RWPE1 (cell line): ENCODE data around the gene YTHDC2.

Source experiments
- CTCF ChIA-PET: fragments of 350-600 bp; sonication (Branson Sonifier 250); formaldehyde crosslinking; extraction: SDS; loops from one replicate; lab custom pipeline; 2021; lab: Yijun Ruan, JAX
- POLR2A ChIA-PET: fragments of 400-600 bp; formaldehyde crosslinking; extraction: SDS; loops from one replicate; lab custom pipeline; 2020; ENCODE audit warnings: antibody characterized with exemption; ENCODE audit not compliant: low non-redundant PET; lab: Yijun Ruan, JAX
- DNase-seq: peaks from one replicate; pipeline ENCODE4 v3.0.0; 2012; ENCODE audit warnings: low spot score
- H3K27ac ChIP-seq: fragments of 450-650 bp; 2 replicates; pipeline ENCODE4 v1.5.1; 2017
- CTCF ChIP-seq: fragments of 450-650 bp; conservative IDR thresholded peaks from 2 replicates; pipeline ENCODE4 v1.5.1; 2017; ENCODE audit warnings: low read depth, mild to moderate bottlenecking

YTHDC2 gene

GRCh38 chr5:113520899-113521298, 7.4 kb downstream of the YTHDC2 start:
- ChIA-PET CTCF (interaction anchor here (0.6 to 0.9 kb wide), 3 partner anchors 16 to 54 kb away, joined by 3 to 4 read pairs (median 4); no protein-coding TSS in a partner anchor), POLR2A (no interaction called here)
- no peak for DNase-seq
- no peak overlapping the region for H3K27ac ChIP-seq
- no peak for TF ChIP-seq CTCF

GRCh38 chr5:113523168-113523567, 9.7 kb downstream of the YTHDC2 start:
- no peak for TF ChIP-seq CTCF
- DNase-seq, result no peak
- ChIA-PET CTCF (interaction anchor here (0.6 to 1.1 kb wide), 3 partner anchors 9 to 193 kb away, joined by 3 read pairs; no protein-coding TSS in a partner anchor), POLR2A (no interaction called here)
- H3K27ac ChIP-seq, result no peak overlapping the region

DNA sequence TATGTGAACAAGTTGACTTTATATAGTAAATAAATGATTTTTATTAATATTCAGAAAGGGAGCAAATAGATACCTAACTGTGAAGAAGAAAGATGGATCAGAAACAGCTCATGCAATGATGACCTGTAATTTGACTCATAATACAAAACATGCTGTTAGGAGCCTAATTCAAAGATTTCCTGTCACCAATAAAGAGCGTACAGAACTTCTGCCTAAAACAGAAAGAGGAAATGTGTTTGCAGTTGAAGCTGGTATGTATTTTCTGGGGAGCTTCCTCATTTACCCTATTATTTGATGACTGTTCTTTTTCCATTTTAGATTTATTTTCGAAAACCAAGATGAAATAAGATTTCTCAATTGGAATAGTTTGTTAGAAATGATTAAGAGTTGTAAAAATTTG, 11.4 kb downstream of the YTHDC2 start:
- POLR2A ChIA-PET, result no interaction called here
- H3K27ac ChIP-seq, result no peak overlapping the region
- no peak for DNase-seq
- CTCF ChIA-PET, result interaction anchor here (0.7 to 1.4 kb wide), 2 partner anchors 9 to 14 kb away, joined by 3 read pairs; no protein-coding TSS in a partner anchor
- TF ChIP-seq CTCF, result no peak

DNA sequence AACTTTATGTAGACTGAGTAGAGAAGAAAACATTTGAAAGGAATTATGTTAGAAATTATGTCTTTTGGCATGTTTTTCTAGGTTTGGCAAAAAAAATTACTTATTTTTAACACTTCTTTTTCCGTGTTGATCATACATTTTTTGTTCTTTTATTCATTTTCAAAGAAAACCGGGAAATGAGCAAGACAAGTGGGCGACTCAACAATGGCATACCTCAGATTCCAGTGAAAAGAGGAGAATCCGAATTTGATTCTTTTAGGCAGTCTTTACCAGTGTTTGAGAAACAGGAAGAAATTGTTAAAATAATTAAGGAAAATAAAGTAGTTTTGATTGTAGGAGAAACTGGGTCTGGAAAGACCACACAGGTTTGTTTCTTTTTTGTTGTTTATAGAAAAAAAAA, 12.9 kb downstream of the YTHDC2 start:
- ChIA-PET CTCF (no interaction called here), POLR2A (no interaction called here)
- no peak for TF ChIP-seq CTCF
- no peak for DNase-seq
- H3K27ac ChIP-seq, result no peak overlapping the region

DNA sequence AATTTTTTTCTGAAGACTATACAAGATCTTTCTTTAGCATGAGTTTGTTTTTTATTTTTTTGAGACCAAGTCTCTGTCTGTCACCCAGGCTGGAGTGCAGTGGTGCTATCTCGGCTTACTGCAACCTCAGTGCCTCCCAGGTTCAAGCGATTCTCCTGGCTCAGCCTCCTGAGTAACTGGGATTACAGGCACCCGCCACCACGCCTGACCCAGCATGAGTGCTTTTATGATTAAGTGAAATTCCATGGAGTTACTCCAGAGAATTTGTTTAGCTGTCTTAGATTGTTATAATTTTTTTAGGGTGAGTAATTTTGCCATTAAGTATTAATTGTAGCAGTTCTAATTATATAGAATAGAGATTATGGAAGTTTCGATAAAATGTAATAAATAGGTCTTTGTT, 14.3 kb downstream of the YTHDC2 start:
- TF ChIP-seq CTCF, result no peak
- no peak for DNase-seq
- ChIA-PET POLR2A (no interaction called here), CTCF (no interaction called here)
- H3K27ac ChIP-seq, result no peak overlapping the region

- ChIA-PET CTCF (interaction anchor here (1.0 kb wide), 1 partner anchor 38 kb away, joined by 3 read pairs; no protein-coding TSS in a partner anchor), POLR2A (no interaction called here)
- no peak for TF ChIP-seq CTCF
- no peak overlapping the region for H3K27ac ChIP-seq
- DNase-seq, result no peak
These were observed 18.1 kb downstream of the YTHDC2 start for GRCh38 chr5:113531481-113532159.
